ENCODE measurements around the gene TXNDC9.

The TXNDC9 gene

GRCh38 chr2:99299580-99299979 lies 36.6 kb downstream of the TXNDC9 start:
- no peak overlapping the region for H3K9ac ChIP-seq
- no peak overlapping the region for H3K4me3 ChIP-seq (ENCODE audit: low read depth, low read length)
- no peaks in the 10 kb centered on the region for H3K9me3 ChIP-seq (ENCODE audit: control insufficient read depth, low read length)
- H3K4me2 ChIP-seq (ENCODE audit: low read length): no peak overlapping the region
- no peaks in the 10 kb centered on the region for H3K4me1 ChIP-seq
- H3K27ac ChIP-seq: no peak overlapping the region
- TF ChIP-seq CTCF (IDR thresholded peaks at IDR 0.05): no peak
- no peaks in the 10 kb centered on the region for H3K79me2 ChIP-seq
- H2AFZ ChIP-seq: no peak overlapping the region
- H3K27me3 ChIP-seq (ENCODE audit: control insufficient read depth, insufficient read depth, low read length): no peaks in the 10 kb centered on the region
- no peaks in the 10 kb centered on the region for H3K36me3 ChIP-seq (ENCODE audit: control insufficient read depth, insufficient read depth, low read length)

- H3K4me3 ChIP-seq (ENCODE audit: low read depth, low read length): no peak overlapping the region
- H3K27ac ChIP-seq: no peak overlapping the region
- no peaks in the 10 kb centered on the region for H3K79me2 ChIP-seq
- no peaks in the 10 kb centered on the region for H3K9me3 ChIP-seq (ENCODE audit: control insufficient read depth, low read length)
- no peak for TF ChIP-seq CTCF (IDR thresholded peaks at IDR 0.05)
- H3K27me3 ChIP-seq (ENCODE audit: control insufficient read depth, insufficient read depth, low read length): no peaks in the 10 kb centered on the region
- H3K9ac ChIP-seq: no peak overlapping the region
- H2AFZ ChIP-seq: no peak overlapping the region
- H3K36me3 ChIP-seq (ENCODE audit: control insufficient read depth, insufficient read depth, low read length): no peaks in the 10 kb centered on the region
- H3K4me2 ChIP-seq (ENCODE audit: low read length): no peak overlapping the region
- no peaks in the 10 kb centered on the region for H3K4me1 ChIP-seq
Measured at GRCh38 chr2:99297994-99298393, 38.1 kb downstream of the TXNDC9 start.

GRCh38 chr2:99285526-99285925 lies 50.6 kb downstream of the TXNDC9 start:
- Histone ChIP-seq H3K27me3 (ENCODE audit: control insufficient read depth, insufficient read depth, low read length) (no peaks in the 10 kb centered on the region), H2AFZ (no peak overlapping the region), H3K4me1 (no peaks in the 10 kb centered on the region), H3K27ac (no peak overlapping the region), H3K4me2 (ENCODE audit: low read length) (no peak overlapping the region), H3K79me2 (no peaks in the 10 kb centered on the region), H3K9me3 (ENCODE audit: control insufficient read depth, low read length) (no peaks in the 10 kb centered on the region), H3K36me3 (ENCODE audit: control insufficient read depth, insufficient read depth, low read length) (no peaks in the 10 kb centered on the region), H3K4me3 (ENCODE audit: low read depth, low read length) (no peak overlapping the region), H3K9ac (no peak overlapping the region)
- TF ChIP-seq CTCF (IDR thresholded peaks at IDR 0.05): no peak

- Histone ChIP-seq H3K4me3 (ENCODE audit: low read depth, low read length) (no peak overlapping the region), H3K79me2 (no peaks in the 10 kb centered on the region)
Measured at GRCh38 chr2:99279969-99280695, 56.0 kb downstream of the TXNDC9 start.

More at GRCh38 chr2:99279969-99280695, 56.0 kb downstream of the TXNDC9 start:
- no peaks in the 10 kb centered on the region for H3K9me3 ChIP-seq (ENCODE audit: control insufficient read depth, low read length)
- no peaks in the 10 kb centered on the region for H3K27me3 ChIP-seq (ENCODE audit: control insufficient read depth, insufficient read depth, low read length)
- no peaks in the 10 kb centered on the region for H3K36me3 ChIP-seq (ENCODE audit: control insufficient read depth, insufficient read depth, low read length)
- no peak overlapping the region for H2AFZ ChIP-seq
- no peak overlapping the region for H3K9ac ChIP-seq
- no peak for TF ChIP-seq CTCF (IDR thresholded peaks at IDR 0.05)
- no peak overlapping the region for H3K27ac ChIP-seq
- no peak overlapping the region for H3K4me2 ChIP-seq (ENCODE audit: low read length)
- H3K4me1 ChIP-seq: no peaks in the 10 kb centered on the region

Data from parathyroid adenoma (tissue), 2 donors.